Measurements from ENCODE around the gene ZFAND3. TPM values are rescaled to one million over a fixed set of nuclear protein-coding genes. Genes with fewer than 3 reads are reported as not detected.

The ZFAND3 gene
- total RNA-seq, 6 experiments from 2014 or later, result 75.2 to 93.2 (median 87.0) TPM

DNA sequence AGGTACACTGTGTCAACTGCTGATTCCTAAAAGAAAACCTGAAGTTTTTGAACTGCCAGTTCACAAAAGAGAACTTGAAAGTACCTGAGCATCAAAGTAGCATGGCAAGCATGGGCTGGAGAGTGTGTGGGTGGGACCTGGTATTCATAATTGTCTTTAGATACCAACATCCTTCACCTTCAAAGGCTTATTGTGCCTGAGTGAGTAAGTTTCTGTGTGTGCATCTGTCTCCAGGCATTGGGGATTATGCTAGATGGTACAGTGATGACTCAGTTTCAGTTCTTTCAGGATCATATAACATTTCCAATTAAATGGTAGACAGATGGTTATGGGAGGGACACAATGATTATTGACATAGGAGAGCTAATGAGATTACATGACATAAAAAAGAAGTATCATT lies 238.5 kb downstream of the ZFAND3 start:
- TF ChIP-seq CTCF (IDR thresholded peaks at IDR 0.05), result no peak
- DNase-seq, result peak; percentile 55
- H3K9me3 Mint-ChIP-seq, result no peaks in the 10 kb centered on the region
- peak overlapping the region; percentile 55 for H3K27ac Mint-ChIP-seq
- peaks cover 35% of the 10 kb centered on the region for H3K4me1 Mint-ChIP-seq (ENCODE audit: low read depth)
- peaks cover 13% of the 10 kb centered on the region for H3K36me3 Mint-ChIP-seq (ENCODE audit: low read depth)
- H3K4me3 Mint-ChIP-seq, result no peak overlapping the region
- H3K27me3 Mint-ChIP-seq (ENCODE audit: insufficient read depth), result no peaks in the 10 kb centered on the region

- DNase-seq, result no peak
- TF ChIP-seq CTCF (IDR thresholded peaks at IDR 0.05), result no peak
- peaks cover 31% of the 10 kb centered on the region for H3K36me3 Mint-ChIP-seq (ENCODE audit: low read depth)
- H3K4me1 Mint-ChIP-seq (ENCODE audit: low read depth), result peaks cover 25% of the 10 kb centered on the region
- H3K27me3 Mint-ChIP-seq (ENCODE audit: insufficient read depth), result peaks cover 1% of the 10 kb centered on the region; the same call in 1 of the 2 replicates
- no peak overlapping the region for H3K27ac Mint-ChIP-seq
- no peak overlapping the region for H3K4me3 Mint-ChIP-seq
- no peaks in the 10 kb centered on the region for H3K9me3 Mint-ChIP-seq
Measured at GRCh38 chr6:38062066-38062465, 242.5 kb downstream of the ZFAND3 start.

GRCh38 chr6:38063973-38064372 lies 244.4 kb downstream of the ZFAND3 start:
- no peak for TF ChIP-seq CTCF (IDR thresholded peaks at IDR 0.05)
- H3K4me1 Mint-ChIP-seq (ENCODE audit: low read depth), result peaks cover 21% of the 10 kb centered on the region
- no peak overlapping the region for H3K4me3 Mint-ChIP-seq
- H3K27ac Mint-ChIP-seq, result no peak overlapping the region
- no peaks in the 10 kb centered on the region for H3K9me3 Mint-ChIP-seq
- no peak for DNase-seq
- H3K36me3 Mint-ChIP-seq (ENCODE audit: low read depth), result peaks cover 31% of the 10 kb centered on the region
- H3K27me3 Mint-ChIP-seq (ENCODE audit: insufficient read depth), result peaks cover 1% of the 10 kb centered on the region; the same call in 1 of the 2 replicates

- no peak for DNase-seq
- Mint-ChIP-seq H3K27me3 (ENCODE audit: insufficient read depth) (peaks cover 1% of the 10 kb centered on the region; the same call in 1 of the 2 replicates), H3K4me3 (no peak overlapping the region)
Measured at GRCh38 chr6:38064431-38064830, 244.9 kb downstream of the ZFAND3 start.

GRCh38 chr6:38065734-38066305 lies 246.3 kb downstream of the ZFAND3 start:
- Mint-ChIP-seq H3K4me1 (ENCODE audit: low read depth) (peaks cover 27% of the 10 kb centered on the region), H3K9me3 (no peaks in the 10 kb centered on the region), H3K27me3 (ENCODE audit: insufficient read depth) (peaks cover 1% of the 10 kb centered on the region; the same call in 1 of the 2 replicates), H3K4me3 (no peak overlapping the region), H3K27ac (no peak overlapping the region), H3K36me3 (ENCODE audit: low read depth) (peaks cover 31% of the 10 kb centered on the region)
- DNase-seq, result no peak
- TF ChIP-seq CTCF (IDR thresholded peaks at IDR 0.05), result no peak

More at GRCh38 chr6:38064431-38064830, 244.9 kb downstream of the ZFAND3 start:
- no peak for TF ChIP-seq CTCF (IDR thresholded peaks at IDR 0.05)
- peaks cover 31% of the 10 kb centered on the region for H3K36me3 Mint-ChIP-seq (ENCODE audit: low read depth)
- no peaks in the 10 kb centered on the region for H3K9me3 Mint-ChIP-seq
- H3K27ac Mint-ChIP-seq, result no peak overlapping the region; the same call in 1 of the 2 replicates
- peaks cover 25% of the 10 kb centered on the region for H3K4me1 Mint-ChIP-seq (ENCODE audit: low read depth)
